ENCODE data around the gene ETS1. TPM values are rescaled to one million over a fixed set of nuclear protein-coding genes. Genes with fewer than 3 reads are reported as not detected.

The ETS1 gene
- total RNA-seq, 1 donor from 2014 or later: 3.0 TPM

- Mint-ChIP-seq H3K4me3 (ENCODE audit: low read depth) (no peak overlapping the region), H3K9me3 (ENCODE audit: low read depth) (no peaks in the 10 kb centered on the region), H3K27ac (no peak overlapping the region), H3K36me3 (ENCODE audit: insufficient read depth) (no peaks in the 10 kb centered on the region), H3K4me1 (ENCODE audit: low read depth) (peaks cover 2% of the 10 kb centered on the region), H3K27me3 (peaks cover 63% of the 10 kb centered on the region)
- DNase-seq (ENCODE audit: low spot score, unreplicated experiment): no peak
- TF ChIP-seq CTCF (IDR thresholded peaks at IDR 0.05; ENCODE audit: unreplicated experiment): no peak
These were observed 15.8 kb upstream of the ETS1 start for GRCh38 chr11:128603003-128603696.

DNA sequence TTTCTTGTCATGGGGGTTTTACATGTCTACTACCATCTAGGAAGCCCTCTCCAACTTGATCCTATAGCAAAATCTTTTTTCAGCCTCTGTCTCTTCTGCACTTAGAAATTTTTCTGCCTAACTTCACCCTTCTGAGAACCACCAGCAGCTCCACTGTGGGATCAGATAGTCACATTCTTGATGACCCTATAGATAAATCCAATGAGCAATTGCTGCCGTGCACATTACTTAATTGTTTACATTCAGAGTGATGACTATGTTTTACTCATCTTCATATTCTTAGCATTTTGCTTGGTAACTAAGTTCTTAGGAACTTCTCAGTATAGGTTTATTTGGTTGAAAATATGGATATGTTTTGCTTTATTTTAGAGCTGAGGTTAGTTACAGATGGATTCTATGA lies 12.4 kb upstream of the ETS1 start:
- TF ChIP-seq CTCF (IDR thresholded peaks at IDR 0.05; ENCODE audit: unreplicated experiment): no peak
- H3K4me1 Mint-ChIP-seq (ENCODE audit: low read depth): no peaks in the 10 kb centered on the region
- no peak overlapping the region for H3K27ac Mint-ChIP-seq
- DNase-seq (ENCODE audit: low spot score, unreplicated experiment): no peak
- H3K27me3 Mint-ChIP-seq: peaks cover 60% of the 10 kb centered on the region
- no peak overlapping the region for H3K4me3 Mint-ChIP-seq (ENCODE audit: low read depth)
- no peaks in the 10 kb centered on the region for H3K36me3 Mint-ChIP-seq (ENCODE audit: insufficient read depth)
- no peaks in the 10 kb centered on the region for H3K9me3 Mint-ChIP-seq (ENCODE audit: low read depth)

DNA sequence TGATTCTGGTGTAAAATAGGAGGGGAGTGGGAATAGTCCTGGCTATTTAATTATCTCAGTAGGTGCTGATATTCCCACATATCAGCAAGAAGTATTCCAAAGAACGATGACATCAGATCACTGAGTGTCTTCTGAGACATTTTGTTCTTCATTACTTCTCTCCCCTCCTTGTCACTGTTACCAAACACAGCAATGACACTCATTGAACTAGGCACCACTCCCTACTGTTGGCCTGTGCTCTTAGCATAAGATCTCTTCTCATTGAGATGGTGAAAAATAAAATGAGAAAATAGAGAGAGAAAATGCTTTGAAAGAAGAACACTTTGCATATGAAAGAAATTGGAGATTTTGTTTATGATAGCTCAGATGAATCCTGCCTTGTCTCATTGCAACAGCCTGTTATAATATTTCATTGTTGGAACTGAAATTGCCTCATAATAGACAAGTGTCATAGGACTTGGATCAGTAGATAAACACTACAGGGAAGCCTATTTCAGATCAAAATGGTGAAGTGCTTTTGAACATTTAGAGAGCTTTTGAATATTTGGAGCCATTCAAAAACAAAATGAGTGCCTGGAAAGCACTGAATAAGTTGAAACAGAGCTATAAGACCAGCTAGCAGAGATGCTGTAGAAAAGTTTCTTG lies 11.3 kb upstream of the ETS1 start:
- no peaks in the 10 kb centered on the region for H3K36me3 Mint-ChIP-seq (ENCODE audit: insufficient read depth)
- no peaks in the 10 kb centered on the region for H3K9me3 Mint-ChIP-seq (ENCODE audit: low read depth)
- no peak for TF ChIP-seq CTCF (IDR thresholded peaks at IDR 0.05; ENCODE audit: unreplicated experiment)
- H3K4me1 Mint-ChIP-seq (ENCODE audit: low read depth): no peaks in the 10 kb centered on the region
- H3K4me3 Mint-ChIP-seq (ENCODE audit: low read depth): no peak overlapping the region
- DNase-seq (ENCODE audit: low spot score, unreplicated experiment): no peak
- no peak overlapping the region for H3K27ac Mint-ChIP-seq
- peaks cover 62% of the 10 kb centered on the region for H3K27me3 Mint-ChIP-seq

- Mint-ChIP-seq H3K9me3 (ENCODE audit: low read depth) (no peaks in the 10 kb centered on the region), H3K36me3 (ENCODE audit: insufficient read depth) (no peaks in the 10 kb centered on the region), H3K27me3 (peaks cover 62% of the 10 kb centered on the region), H3K4me1 (ENCODE audit: low read depth) (no peaks in the 10 kb centered on the region), H3K4me3 (ENCODE audit: low read depth) (no peak overlapping the region), H3K27ac (no peak overlapping the region)
- no peak for TF ChIP-seq CTCF (IDR thresholded peaks at IDR 0.05; ENCODE audit: unreplicated experiment)
- no peak for DNase-seq (ENCODE audit: low spot score, unreplicated experiment)
These were observed 10.7 kb upstream of the ETS1 start for GRCh38 chr11:128598096-128598495.

- Mint-ChIP-seq H3K36me3 (ENCODE audit: insufficient read depth) (no peaks in the 10 kb centered on the region), H3K27me3 (peaks cover 69% of the 10 kb centered on the region), H3K4me3 (ENCODE audit: low read depth) (no peak overlapping the region), H3K9me3 (ENCODE audit: low read depth) (no peaks in the 10 kb centered on the region), H3K27ac (no peak overlapping the region), H3K4me1 (ENCODE audit: low read depth) (no peaks in the 10 kb centered on the region)
- no peak for DNase-seq (ENCODE audit: low spot score, unreplicated experiment)
- no peak for TF ChIP-seq CTCF (IDR thresholded peaks at IDR 0.05; ENCODE audit: unreplicated experiment)
These were observed 9.9 kb upstream of the ETS1 start for GRCh38 chr11:128597209-128597608.
